NCI-H2029 (cell line): ENCODE results near the gene SLC2A4RG.

ENCODE experiments used
- DNase-seq: peaks from one replicate; lab custom pipeline; 2025; lab: John Stamatoyannopoulos, UW

The SLC2A4RG gene

DNA sequence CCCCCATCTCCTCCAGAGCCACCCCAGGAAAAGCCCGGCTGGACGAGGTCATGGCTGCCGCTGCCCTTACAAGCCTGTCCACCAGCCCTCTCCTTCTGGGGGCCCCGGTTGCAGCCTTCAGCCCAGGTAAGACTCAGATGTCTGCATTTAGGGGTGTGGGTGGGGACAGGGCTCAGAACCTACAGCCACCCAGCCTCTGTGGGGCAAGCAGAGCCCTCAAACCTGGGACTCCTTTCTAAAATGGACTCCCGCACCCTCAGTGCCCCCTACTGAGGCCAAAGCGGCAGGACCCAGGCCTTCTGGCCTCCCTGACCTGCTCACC is 1.7 kb downstream of the SLC2A4RG start:
- no peak for DNase-seq

- DNase-seq: no peak
These were observed 2.3 kb downstream of the SLC2A4RG start for GRCh38 chr20:63741676-63742380.

- DNase-seq: no peak
These were observed 2.9 kb downstream of the SLC2A4RG start for GRCh38 chr20:63742381-63743024.

DNA sequence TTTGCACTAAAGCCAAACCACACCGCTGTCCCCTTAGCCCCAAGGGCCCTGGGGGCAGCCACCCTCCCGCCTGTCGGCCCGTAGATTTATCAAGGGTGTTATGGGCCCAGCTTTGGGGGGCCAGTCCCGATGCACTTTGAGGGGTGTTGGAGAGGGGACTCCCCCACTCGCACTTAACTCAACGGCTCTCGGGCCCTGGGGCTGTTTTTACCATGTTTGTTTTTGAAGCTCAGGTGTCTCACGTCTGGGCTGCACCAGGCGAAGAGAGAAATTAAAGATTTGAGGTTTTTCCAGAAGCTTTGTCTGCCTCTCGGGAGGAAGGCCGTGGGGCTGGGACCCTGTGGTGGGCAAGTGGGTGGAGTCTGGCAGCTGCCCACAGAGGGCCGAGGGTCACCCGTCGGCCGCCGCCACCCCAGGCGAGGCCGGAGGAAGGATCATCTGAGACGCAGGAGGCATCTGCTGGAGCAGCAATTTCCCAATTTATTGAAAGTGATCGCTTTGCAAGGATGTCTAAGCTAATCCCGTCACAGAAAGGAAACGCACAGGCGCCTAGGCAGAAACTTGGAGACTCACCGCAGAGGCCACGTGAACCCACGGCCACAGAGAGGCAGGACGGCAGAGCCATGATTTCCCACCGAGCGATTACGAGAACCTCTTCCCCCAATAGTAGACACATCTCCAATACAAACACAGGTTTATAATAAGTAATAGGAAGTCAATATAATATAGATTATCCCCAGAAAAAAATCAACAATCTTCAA is 3.8 kb downstream of the SLC2A4RG start:
- DNase-seq: no peak

DNA sequence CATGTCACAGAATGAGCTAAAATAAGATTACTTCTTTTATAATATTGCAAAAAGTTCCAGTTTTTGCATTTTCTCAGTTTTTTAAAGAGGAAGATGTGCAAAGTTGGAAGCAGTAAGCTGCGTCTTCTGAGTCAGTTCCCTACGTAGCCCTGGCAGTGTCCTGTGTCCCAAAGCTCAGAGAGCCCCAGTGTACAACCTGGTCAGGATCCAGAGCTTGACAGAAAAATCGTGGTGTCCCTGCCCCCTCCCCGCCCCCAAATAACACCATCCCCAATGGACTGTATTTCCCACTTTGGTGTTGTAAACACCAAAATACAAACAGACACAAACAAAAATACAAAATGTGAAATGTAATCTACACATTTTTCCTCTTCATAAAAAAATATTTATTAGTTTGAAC is 4.6 kb downstream of the SLC2A4RG start:
- no peak for DNase-seq

DNA sequence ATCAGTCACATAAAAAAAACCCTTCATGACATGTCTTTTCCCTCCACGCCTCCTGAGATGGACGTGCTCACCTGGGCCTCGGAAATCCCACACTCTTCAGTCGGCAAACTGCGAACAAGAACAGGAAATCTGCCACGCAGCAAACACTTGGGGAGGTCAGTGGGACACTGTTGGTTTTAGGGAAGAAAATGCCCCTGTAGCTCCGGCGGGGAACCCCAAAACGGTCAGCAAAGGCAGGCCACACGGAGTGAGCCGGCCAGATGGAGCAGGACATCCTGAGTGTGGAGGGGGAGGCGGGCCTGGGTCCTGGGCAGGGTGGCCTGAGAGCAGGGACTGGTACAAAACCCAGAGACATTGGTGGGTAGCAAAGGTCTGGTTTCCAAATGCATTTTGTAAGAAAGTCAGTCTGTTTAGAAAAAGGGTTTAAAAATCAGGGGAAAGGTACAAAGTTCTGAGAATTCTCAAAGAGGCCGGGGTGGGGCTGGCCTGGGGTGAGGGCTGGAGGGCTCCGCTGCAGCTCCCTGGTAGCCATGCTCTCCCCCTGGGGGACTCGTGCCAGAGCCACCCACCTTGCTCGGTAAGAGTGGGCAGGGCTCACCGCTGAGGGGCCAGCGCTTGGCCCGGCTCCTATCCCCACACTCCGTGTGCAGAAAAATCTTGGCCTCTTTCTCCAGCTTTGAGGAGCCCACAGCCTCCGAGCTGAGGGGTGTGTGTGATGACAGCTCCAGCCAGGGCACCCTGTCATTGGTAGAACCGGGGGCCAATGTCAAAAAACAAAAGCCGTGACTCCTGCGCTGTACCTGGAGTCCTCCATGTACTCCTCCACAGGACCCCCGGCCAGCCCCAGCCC is 5.2 kb downstream of the SLC2A4RG start:
- DNase-seq: no peak

DNA sequence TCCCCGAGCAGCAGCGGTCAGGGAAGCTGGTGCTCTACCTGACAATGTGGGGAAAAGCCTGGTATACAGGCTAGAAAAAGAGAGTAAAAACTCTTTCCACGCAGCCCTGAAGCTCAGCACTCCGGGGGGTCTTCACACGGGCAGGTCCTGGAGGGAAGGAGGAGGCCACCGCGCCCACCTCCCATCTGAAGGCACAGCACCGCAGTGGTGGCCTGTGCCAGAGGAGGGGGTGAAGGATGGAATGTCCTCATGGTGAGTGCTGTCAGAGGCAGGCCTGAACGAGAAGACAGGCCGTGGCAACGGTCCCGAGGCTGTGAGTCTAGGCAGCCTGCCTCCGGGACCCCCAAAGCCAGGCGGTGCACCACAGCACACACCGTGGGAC is 5.8 kb downstream of the SLC2A4RG start:
- no peak for DNase-seq

- DNase-seq: no peak
These were observed 6.6 kb downstream of the SLC2A4RG start for GRCh38 chr20:63745961-63746731.

GRCh38 chr20:63746751-63747315 is 7.3 kb downstream of the SLC2A4RG start:
- no peak for DNase-seq

DNA sequence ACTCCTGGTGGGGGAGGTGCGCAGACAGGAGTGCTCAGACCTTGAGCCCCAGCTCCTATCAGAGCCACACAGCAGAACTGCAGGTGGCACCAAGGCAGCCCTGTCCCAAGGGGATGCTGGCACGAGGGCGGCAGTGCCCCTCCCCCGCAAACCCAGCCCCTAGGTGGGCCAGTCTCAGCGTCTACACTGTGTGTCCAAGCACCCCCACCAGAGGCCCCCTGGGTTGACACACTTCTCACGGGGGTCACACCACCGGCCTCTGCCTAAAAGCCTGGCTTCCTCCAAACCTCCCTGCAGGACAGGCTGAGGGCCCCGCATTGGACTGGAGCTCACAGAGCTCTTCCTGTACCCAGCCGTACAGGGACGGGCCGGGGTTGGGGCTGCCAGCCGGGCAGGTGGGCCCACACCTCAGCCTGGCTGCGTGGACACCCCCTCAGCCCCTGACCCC is 8.1 kb downstream of the SLC2A4RG start:
- DNase-seq: no peak

- DNase-seq: no peak
These were observed 8.7 kb downstream of the SLC2A4RG start for GRCh38 chr20:63748070-63748933.

DNA sequence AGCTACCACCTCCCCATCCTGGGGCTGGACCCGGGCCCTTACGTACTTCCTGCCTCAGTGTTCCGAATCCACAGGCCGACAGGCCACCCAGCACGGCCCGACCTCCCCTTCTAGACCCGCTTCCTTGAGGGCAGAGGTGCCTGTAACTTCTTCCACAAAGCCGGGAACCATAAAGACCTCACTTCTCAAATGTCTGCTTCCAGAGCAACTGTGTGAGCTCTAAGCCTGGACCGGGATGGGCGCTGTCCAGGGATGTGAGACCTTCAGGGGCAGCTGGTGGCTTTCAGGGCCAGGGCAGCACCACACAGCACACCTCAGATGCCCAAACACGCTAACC is 9.3 kb downstream of the SLC2A4RG start:
- no peak for DNase-seq

- no peak for DNase-seq
These were observed 10.3 kb downstream of the SLC2A4RG start for GRCh38 chr20:63749597-63750508.

DNA sequence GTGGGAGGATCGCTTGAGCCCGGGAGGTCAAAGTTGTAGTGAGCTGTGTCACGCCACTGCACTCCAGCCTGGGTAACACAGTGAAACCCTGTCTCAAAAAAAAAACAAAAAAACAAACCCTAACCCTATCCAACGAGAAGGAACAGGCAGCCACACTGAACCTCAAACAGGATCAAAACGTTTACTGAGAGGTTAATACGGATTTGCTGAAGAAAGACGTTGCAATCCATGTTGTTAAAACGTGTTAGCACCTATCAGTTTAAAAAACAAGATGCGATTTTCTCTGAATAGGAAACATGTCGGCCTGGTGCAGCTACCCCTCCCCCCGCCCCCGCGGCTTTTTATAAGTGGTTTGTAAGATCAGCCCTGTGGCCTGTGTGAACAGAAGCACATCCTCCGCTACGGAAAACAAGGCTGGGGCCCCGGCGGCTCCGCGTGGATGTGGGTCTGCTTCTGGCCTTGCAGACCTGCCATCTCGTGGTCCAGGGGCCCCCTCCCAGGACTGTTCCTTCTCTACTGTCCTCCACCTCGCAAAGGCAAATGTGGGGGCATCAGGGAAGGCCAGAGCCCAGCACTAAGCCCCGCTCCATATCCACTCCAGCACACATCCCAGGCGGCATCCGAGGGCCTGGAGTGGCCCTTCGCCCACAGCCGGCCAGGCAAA is 11.4 kb downstream of the SLC2A4RG start:
- DNase-seq: no peak

DNA sequence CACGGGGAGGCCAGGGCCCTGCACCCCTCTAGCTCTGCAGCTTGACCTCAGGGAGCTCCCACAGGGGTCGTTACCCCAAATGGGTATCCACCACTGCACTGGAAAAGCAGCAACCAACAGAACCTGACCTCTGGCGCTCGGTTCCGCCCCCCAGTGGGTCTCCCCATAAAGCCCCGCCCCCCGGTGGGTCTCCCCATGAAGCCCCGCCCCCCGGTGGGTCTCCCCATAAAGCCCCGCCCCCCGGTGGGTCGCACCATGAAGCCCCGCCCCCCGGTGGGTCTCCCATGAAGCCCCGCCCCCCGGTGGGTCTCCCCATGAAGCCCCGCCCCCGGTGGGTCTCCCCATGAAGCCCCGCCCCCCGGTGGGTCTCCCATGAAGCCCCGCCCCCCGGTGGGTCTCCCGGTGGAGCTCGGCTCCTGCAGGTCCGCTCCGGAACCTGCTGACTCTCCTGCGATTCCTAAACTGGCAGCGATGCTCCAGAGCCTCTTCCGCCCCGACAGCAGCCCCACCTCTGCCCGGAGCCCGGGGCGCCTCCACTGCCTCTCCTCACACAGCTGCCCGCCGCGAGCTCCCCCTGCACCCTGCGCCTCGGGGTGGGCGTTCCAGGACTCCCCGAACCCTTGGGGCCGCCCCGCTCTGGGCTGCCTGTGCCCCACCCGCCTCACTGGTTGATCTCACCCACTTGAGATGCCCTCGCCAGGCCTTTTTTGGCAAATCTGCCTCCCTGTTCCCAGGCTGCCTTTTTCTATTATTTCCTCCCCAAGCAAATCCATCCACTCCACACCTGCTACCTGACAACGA is 12.1 kb downstream of the SLC2A4RG start:
- no peak for DNase-seq

GRCh38 chr20:63752411-63753101 is 13.0 kb downstream of the SLC2A4RG start:
- no peak for DNase-seq

DNA sequence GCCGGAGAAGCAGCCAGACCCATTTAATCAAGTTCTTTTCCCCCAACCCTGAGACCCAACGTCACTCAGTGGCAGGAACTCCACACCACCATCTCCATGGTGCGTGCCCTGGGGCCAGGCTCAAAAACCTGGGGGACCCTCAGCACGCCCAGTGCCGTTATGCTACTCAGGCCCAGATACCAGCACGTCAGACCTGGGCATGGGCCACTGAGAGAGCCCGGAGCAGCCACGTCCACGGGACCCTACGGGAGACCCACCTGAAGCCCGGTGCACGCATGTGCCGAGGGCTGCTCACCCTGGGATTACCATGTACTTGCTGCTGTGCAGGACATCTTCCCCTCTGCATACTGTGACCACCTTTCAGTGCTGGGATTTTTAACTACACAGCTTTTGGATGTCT is 13.8 kb downstream of the SLC2A4RG start:
- DNase-seq: no peak
